K562 (cell line): ENCODE measurements around the gene SIRT4. TPM values are rescaled to one million over a fixed set of nuclear protein-coding genes. Genes with fewer than 3 reads are reported as not detected.

Source experiments
- ADNP ChIP-seq: fragments of 200-800 bp; sonication (Bioruptor generic); IDR thresholded peaks from 2 replicates; pipeline ENCODE4 v1.6.1; 2016; ENCODE audit warnings: missing genetic modification characterization, missing compliant biosample characterization
- CTBP1 ChIP-seq: fragments of 450-650 bp; IDR thresholded peaks from 2 replicates; pipeline ENCODE4 v1.6.1; 2016; ENCODE audit warnings: borderline replicate concordance
- CTCF ChIP-seq, 3 experiments: IDR thresholded peaks in 2 of 3; conservative IDR thresholded peaks in 1 of 3; 2 replicates each; pipeline ENCODE4 v1.5.1; 2011 to 2012; ENCODE audit warnings: low read length in 3 of 3, mild to moderate bottlenecking in 3 of 3, control low read depth in 2 of 3, improper control_type of control experiment in 1 of 3, inconsistent platforms in 1 of 3, low read depth in 1 of 3, mixed read lengths in 1 of 3, moderate library complexity in 1 of 3; ENCODE audit not compliant: insufficient read depth in 2 of 3
- CUX1 ChIP-seq: fragments of 200-800 bp; sonication (Bioruptor generic); IDR thresholded peaks from 2 replicates; pipeline ENCODE4 v1.6.1; 2016; ENCODE audit warnings: missing genetic modification characterization, missing compliant biosample characterization
- NRF1 ChIP-seq, 2 experiments: fragments of 450-650 bp; IDR thresholded peaks in 1 of 2; conservative IDR thresholded peaks in 1 of 2; 2 replicates each; pipeline ENCODE4 v1.6.1; 2014; ENCODE audit warnings: mild to moderate bottlenecking in 2 of 2
- PTBP1 ChIP-seq: fragments of 200-400 bp; formaldehyde crosslinking; IDR thresholded peaks from 2 replicates; pipeline ENCODE4 v1.6.1; 2017; ENCODE audit warnings: low read depth, low read length
- SMAD3 ChIP-seq: fragments of 450-650 bp; formaldehyde crosslinking; conservative IDR thresholded peaks from 2 replicates; pipeline ENCODE4 v1.4.0; 2020; ENCODE audit warnings: mild to moderate bottlenecking
- SMARCE1 ChIP-seq: fragments of 450-650 bp; IDR thresholded peaks from 2 replicates; pipeline ENCODE4 v1.7.1; 2016; ENCODE audit warnings: mild to moderate bottlenecking
- SUPT5H ChIP-seq: fragments of 450-650 bp; IDR thresholded peaks from 2 replicates; pipeline ENCODE4 v1.6.1; 2016
- TBP ChIP-seq: optimal IDR thresholded peaks from 2 replicates; pipeline ENCODE3; 2011; ENCODE audit warnings: low read depth, low read length, improper control_type of control experiment
- TFE3 ChIP-seq: fragments of 450-650 bp; formaldehyde crosslinking; IDR thresholded peaks from 2 replicates; pipeline ENCODE4 v1.4.0; 2020; ENCODE audit warnings: mild to moderate bottlenecking, mixed read lengths
- U2AF1 ChIP-seq: fragments of 200-400 bp; formaldehyde crosslinking; optimal IDR thresholded peaks from 2 replicates; pipeline ENCODE3; 2017; ENCODE audit warnings: mild to moderate bottlenecking, low read depth, low read length, moderate library complexity
- ZBTB1 ChIP-seq: sonication (generic); formaldehyde crosslinking; IDR thresholded peaks from 2 replicates; pipeline ENCODE4 v1.8.1; 2023; ENCODE audit warnings: missing genetic modification reagents, low read depth, mild to moderate bottlenecking, borderline replicate concordance
- ZBTB33 ChIP-seq: sonication (generic); formaldehyde crosslinking; IDR thresholded peaks from 2 replicates; pipeline ENCODE4 v1.8.1; 2023; ENCODE audit warnings: mild to moderate bottlenecking, missing genetic modification reagents
- ZNF584 ChIP-seq: fragments of 200-800 bp; sonication (Bioruptor generic); IDR thresholded peaks from 2 replicates; pipeline ENCODE4 v1.6.1; 2016; ENCODE audit warnings: low read depth, mild to moderate bottlenecking, missing genetic modification characterization, missing compliant biosample characterization
- polyA plus RNA-seq, 8 experiments: library from polyadenylated mRNA; depleted of rRNA in 4 of 8; stranded (reverse) in 5 of 8; unstranded in 3 of 8; fragments of >200 nt; fragmentation: Nextera tagmentation in 2 of 8; fragmentation: Illumina TruSeq in 1 of 8; extraction: Ambion mirVana in 2 of 8; extraction: Trizol in 1 of 8; gene quantifications; 2 replicates each; pipeline versions ENCODE4 v1.2.1 to v1.2.3, GENCODE V29; 2011 to 2014; ENCODE audit warnings: inconsistent platforms in 1 of 8, missing spikeins in 1 of 8
- total RNA-seq, 7 experiments: library from RNA; depleted of rRNA in 6 of 7; stranded (reverse); fragments of >200 nt in 6 of 7; fragmentation: Illumina TruSeq in 2 of 7; extraction: Trizol in 2 of 7; gene quantifications; 2 replicates each; pipeline versions ENCODE4 v1.2.1 to v1.2.3, GENCODE V29; 2011 to 2021; ENCODE audit warnings: low replicate concordance in 1 of 7

Gene SIRT4
- total and polyA plus RNA-seq, 9 of the 15 experiments (the other 6 are each of a cell fraction or from before 2014, with no cell fraction given), result 0.86 to 5.2 (median 2.4) TPM

- TF ChIP-seq CTCF (IDR thresholded peaks at IDR 0.05 in 2 of 3, conservative IDR thresholded peaks at IDR 0.05 in 1 of 3; ENCODE audit: insufficient read depth in 2 of 3, low read depth in 1 of 3, low read length in 3 of 3) (peak; percentile 68 to 92 (median 86)), SMAD3 (CRISPR knock-in tag) (no peak), ADNP (tag) (no peak), CTBP1 (peak; percentile 75), NRF1 (conservative IDR thresholded peaks at IDR 0.05 in 1 of 2, IDR thresholded peaks at IDR 0.05 in 1 of 2) (peak; percentile 63), PTBP1 (no peak), TBP (no peak), U2AF1 (no peak), TFE3 (CRISPR knock-in tag) (no peak), CUX1 (CRISPR knock-in tag) (peak; percentile 33; the same call in 1 of the 2 replicates), SUPT5H (peak; percentile 36; the same call in 1 of the 2 replicates), ZNF584 (CRISPR knock-in tag) (peak; percentile 31; the same call in 1 of the 2 replicates), ZBTB1 (CRISPR knock-in tag) (no peak), SMARCE1 (no peak), ZBTB33 (CRISPR knock-in tag) (0 out of 2 replicates have a peak, but pooled peaks have one; percentile 10)
Observed at GRCh38 chr12:120265473-120266179, 36.5 kb upstream of the SIRT4 start, which contains the start of gene PXN (continued).
